Vagina (tissue), 2 donors: ENCODE measurements around the gene IL22RA1. TPM values are rescaled to one million over a fixed set of nuclear protein-coding genes. Genes with fewer than 3 reads are reported as not detected.
A peak's percentile ranks its signal among the peaks of the same experiment; 100 is the strongest.

Source experiments
- DNase-seq, 2 donors: peaks; one replicate each; pipeline ENCODE4 v3.0.0-alpha.2; 2017; ENCODE audit errors: extremely low spot score in 2 of 2
- H3K27ac ChIP-seq: fragments of 200-600 bp; sonication (generic); one replicate; pipeline ENCODE4 v1.5.1; 2019
- H3K27me3 ChIP-seq: fragments of 200-600 bp; sonication (generic); one replicate; pipeline ENCODE4 v1.5.1; 2019
- H3K36me3 ChIP-seq, 2 donors: fragments of 200-600 bp; sonication (generic); one replicate each; pipeline ENCODE4 v1.5.1; 2017 to 2019
- H3K4me1 ChIP-seq: fragments of 200-600 bp; sonication (generic); one replicate; pipeline ENCODE4 v1.5.1; 2019
- H3K4me3 ChIP-seq, 2 donors: fragments of 200-600 bp; sonication (generic); 1 replicate in 1 of 2; 2 replicates in 1 of 2; pipeline ENCODE4 v1.5.1; 2016 to 2019
- H3K9me3 ChIP-seq: fragments of 200-600 bp; sonication (generic); one replicate; pipeline ENCODE4 v1.5.1; 2019
- POLR2A ChIP-seq, 2 donors: fragments of 450-650 bp; IDR thresholded peaks; one replicate each; pipeline ENCODE4 v1.6.1; 2017; ENCODE audit warnings: antibody characterized with exemption in 2 of 2, mild to moderate bottlenecking in 2 of 2, moderate library complexity in 2 of 2
- POLR2AphosphoS5 ChIP-seq, 2 donors: sonication (generic); formaldehyde crosslinking; IDR thresholded peaks; one replicate each; pipeline ENCODE4 v1.9.0; 2017; ENCODE audit warnings: antibody characterized with exemption in 2 of 2, mild to moderate bottlenecking in 2 of 2, low read depth in 1 of 2; ENCODE audit not compliant: insufficient read depth in 1 of 2
- intact Hi-C: fragments of 100-400 bp; cut with DNase I; formaldehyde crosslinking; loops from one replicate; pipeline ENCODE4 v1.15.1; 2023
- total RNA-seq: library from RNA; depleted of rRNA; stranded (reverse); fragments of >200 nt; gene quantifications from one replicate; pipeline ENCODE4 v1.2.3, GENCODE V29; 2016
- TF ChIP-seq, protein P1 (sequence below), 3 experiments: fragments of 450-650 bp in 2 of 3; fragments of 200-600 bp in 1 of 3; sonication (generic) in 1 of 3; IDR thresholded peaks; one replicate each; pipeline ENCODE4 v1.5.1; 2017 to 2019; ENCODE audit warnings: antibody characterized with exemption in 3 of 3, mild to moderate bottlenecking in 2 of 3, moderate library complexity in 2 of 3

IL22RA1 gene
- total RNA-seq, 1 donor from 2014 or later: 4.2 TPM

DNA sequence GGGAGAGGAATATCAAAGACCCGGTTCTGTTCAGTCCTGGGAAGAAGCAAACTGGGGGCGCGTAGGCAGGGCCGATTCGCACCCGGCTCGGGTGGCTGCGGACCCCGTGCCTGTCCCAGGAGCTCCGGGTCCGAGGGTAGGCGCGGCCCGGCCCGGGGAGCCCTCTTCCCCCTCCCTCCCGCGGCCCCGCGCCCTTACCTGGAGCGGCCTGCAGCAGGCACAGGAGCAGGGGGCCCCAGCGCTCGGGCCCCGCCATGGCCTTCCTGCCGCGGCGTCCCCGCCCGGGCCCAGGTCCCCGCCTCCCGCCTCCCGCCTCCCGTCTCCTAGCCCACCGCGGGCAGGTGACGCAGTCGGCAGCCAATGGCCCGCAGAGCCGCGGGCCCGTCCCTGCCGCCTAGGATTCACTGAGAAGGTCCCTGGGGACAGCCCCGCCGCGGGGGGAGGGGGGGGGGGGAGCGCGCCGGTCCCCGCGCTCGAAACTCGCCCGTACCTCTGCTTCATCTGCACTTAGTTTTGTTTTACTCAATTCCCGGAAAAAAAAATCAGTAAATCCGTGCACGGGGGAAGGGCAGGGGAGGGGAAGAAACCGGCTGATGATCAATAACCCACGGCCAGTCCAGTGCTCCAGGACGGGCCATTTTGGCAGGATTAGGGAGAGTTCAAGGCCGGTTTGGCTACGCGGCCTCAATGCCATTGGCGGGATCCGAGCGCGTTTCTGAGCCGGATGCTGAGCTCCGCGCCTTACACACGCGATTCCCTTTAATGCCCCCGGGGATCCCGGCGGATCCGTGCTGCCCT, 44.3 kb upstream of the IL22RA1 start, which contains the start of gene IFNLR1:
Gene IFNLR1, minus strand, starts transcription at position 297 of the 798 bp plus-strand sequence. Its CDS starts 41 bp downstream, at position 256.
- H3K27me3 ChIP-seq: no peaks in the 10 kb centered on the region
- H3K9me3 ChIP-seq: no peaks in the 10 kb centered on the region
- TF ChIP-seq, protein P1, sequence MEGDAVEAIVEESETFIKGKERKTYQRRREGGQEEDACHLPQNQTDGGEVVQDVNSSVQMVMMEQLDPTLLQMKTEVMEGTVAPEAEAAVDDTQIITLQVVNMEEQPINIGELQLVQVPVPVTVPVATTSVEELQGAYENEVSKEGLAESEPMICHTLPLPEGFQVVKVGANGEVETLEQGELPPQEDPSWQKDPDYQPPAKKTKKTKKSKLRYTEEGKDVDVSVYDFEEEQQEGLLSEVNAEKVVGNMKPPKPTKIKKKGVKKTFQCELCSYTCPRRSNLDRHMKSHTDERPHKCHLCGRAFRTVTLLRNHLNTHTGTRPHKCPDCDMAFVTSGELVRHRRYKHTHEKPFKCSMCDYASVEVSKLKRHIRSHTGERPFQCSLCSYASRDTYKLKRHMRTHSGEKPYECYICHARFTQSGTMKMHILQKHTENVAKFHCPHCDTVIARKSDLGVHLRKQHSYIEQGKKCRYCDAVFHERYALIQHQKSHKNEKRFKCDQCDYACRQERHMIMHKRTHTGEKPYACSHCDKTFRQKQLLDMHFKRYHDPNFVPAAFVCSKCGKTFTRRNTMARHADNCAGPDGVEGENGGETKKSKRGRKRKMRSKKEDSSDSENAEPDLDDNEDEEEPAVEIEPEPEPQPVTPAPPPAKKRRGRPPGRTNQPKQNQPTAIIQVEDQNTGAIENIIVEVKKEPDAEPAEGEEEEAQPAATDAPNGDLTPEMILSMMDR (IDR thresholded peaks at IDR 0.05): no peak
- no peak for TF ChIP-seq POLR2AphosphoS5 (IDR thresholded peaks at IDR 0.05; ENCODE audit: insufficient read depth in 1 of 2, low read depth in 1 of 2)
- no peak for TF ChIP-seq POLR2A (IDR thresholded peaks at IDR 0.05)
- peak within 1 kb of the TSS; percentile 42 to 50 for H3K4me3 ChIP-seq
- H3K36me3 ChIP-seq: no peaks in the 10 kb centered on the region
- intact Hi-C loops: no loop called here
- no peak for DNase-seq
- peak within 1 kb of the TSS; percentile 62 for H3K27ac ChIP-seq
- H3K4me1 ChIP-seq: peaks cover 16% of the 10 kb centered on the region

DNA sequence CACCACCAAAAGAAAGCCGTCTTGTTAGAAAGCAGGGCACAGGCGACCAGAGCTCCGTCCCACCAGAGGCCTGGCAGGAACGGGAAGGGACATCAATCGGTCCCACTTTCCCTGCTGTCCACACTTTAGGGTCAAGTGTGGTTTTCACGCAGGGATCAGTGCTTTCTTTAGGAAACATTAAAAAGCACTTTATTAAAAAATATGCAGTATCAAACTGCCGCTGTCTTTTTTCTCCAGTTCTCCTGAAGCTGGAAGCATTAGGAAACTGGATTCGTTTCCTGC, 43.7 kb upstream of the IL22RA1 start:
- Histone ChIP-seq H3K4me3 (peak overlapping the region; percentile 42 to 50), H3K36me3 (no peaks in the 10 kb centered on the region), H3K9me3 (no peaks in the 10 kb centered on the region), H3K27me3 (no peaks in the 10 kb centered on the region), H3K4me1 (peaks cover 16% of the 10 kb centered on the region), H3K27ac (peak overlapping the region; percentile 62)
- intact Hi-C loops: no loop called here
- TF ChIP-seq POLR2A (IDR thresholded peaks at IDR 0.05): no peak
- no peak for TF ChIP-seq POLR2AphosphoS5 (IDR thresholded peaks at IDR 0.05; ENCODE audit: insufficient read depth in 1 of 2, low read depth in 1 of 2)
- TF ChIP-seq, protein P1 (IDR thresholded peaks at IDR 0.05): no peak
- DNase-seq: no peak

GRCh38 chr1:24186031-24186710, 43.2 kb upstream of the IL22RA1 start:
- no peak for DNase-seq
- Histone ChIP-seq H3K36me3 (no peaks in the 10 kb centered on the region), H3K4me3 (peak overlapping the region in 1 of 2 donors; percentile 50), H3K4me1 (peaks cover 16% of the 10 kb centered on the region), H3K27me3 (no peaks in the 10 kb centered on the region), H3K27ac (peak overlapping the region; percentile 62), H3K9me3 (no peaks in the 10 kb centered on the region)
- TF ChIP-seq POLR2AphosphoS5 (IDR thresholded peaks at IDR 0.05; ENCODE audit: insufficient read depth in 1 of 2, low read depth in 1 of 2) (no peak), POLR2A (IDR thresholded peaks at IDR 0.05) (no peak)
- TF ChIP-seq, protein P1 (IDR thresholded peaks at IDR 0.05): no peak
- intact Hi-C loops: no loop called here

GRCh38 chr1:24185076-24185475, 42.1 kb upstream of the IL22RA1 start:
- TF ChIP-seq, protein P1 (IDR thresholded peaks at IDR 0.05): no peak
- TF ChIP-seq POLR2AphosphoS5 (IDR thresholded peaks at IDR 0.05; ENCODE audit: insufficient read depth in 1 of 2, low read depth in 1 of 2): no peak
- TF ChIP-seq POLR2A (IDR thresholded peaks at IDR 0.05): no peak
- DNase-seq: no peak
- Histone ChIP-seq H3K4me3 (no peak overlapping the region), H3K9me3 (no peaks in the 10 kb centered on the region), H3K27me3 (no peaks in the 10 kb centered on the region), H3K36me3 (no peaks in the 10 kb centered on the region), H3K4me1 (peaks cover 16% of the 10 kb centered on the region), H3K27ac (no peak overlapping the region)
- intact Hi-C loops: no loop called here

- no peak overlapping the region for H3K27ac ChIP-seq
- H3K36me3 ChIP-seq: no peaks in the 10 kb centered on the region
- intact Hi-C loops: no loop called here
Observed at GRCh38 chr1:24182061-24182460, 39.1 kb upstream of the IL22RA1 start.

More at GRCh38 chr1:24182061-24182460, 39.1 kb upstream of the IL22RA1 start:
- no peak overlapping the region for H3K4me3 ChIP-seq
- no peak for DNase-seq
- no peaks in the 10 kb centered on the region for H3K27me3 ChIP-seq
- TF ChIP-seq, protein P1 (IDR thresholded peaks at IDR 0.05): no peak
- TF ChIP-seq POLR2AphosphoS5 (IDR thresholded peaks at IDR 0.05; ENCODE audit: insufficient read depth in 1 of 2, low read depth in 1 of 2): no peak
- TF ChIP-seq POLR2A (IDR thresholded peaks at IDR 0.05): no peak
- peaks cover 6% of the 10 kb centered on the region for H3K4me1 ChIP-seq
- no peaks in the 10 kb centered on the region for H3K9me3 ChIP-seq
